GM12878 (cell line): ENCODE measurements around the gene NPAS3. TPM values are rescaled to one million over a fixed set of nuclear protein-coding genes. Genes with fewer than 3 reads are reported as not detected.

Source experiments
- ATAC-seq: fragments of 200-7000 bp; cut with Tn5 transposase; 3 replicates; pipeline ENCODE4 v1.9.1; 2020; ENCODE audit warnings: mild to moderate bottlenecking, moderate library complexity
- BruUV-seq: library from RNA; stranded (reverse); fragments of 400-500 nt; replicated peaks from 2 replicates; lab custom pipeline; 2021; lab: Mats Ljungman, UMichigan
- CTCF ChIA-PET: fragments of 300-600 bp; sonication (Branson Sonifier 250); formaldehyde crosslinking; extraction: SDS; loops from one replicate; lab custom pipeline; 2021; ENCODE audit warnings: inconsistent platforms; lab: Yijun Ruan, JAX
- POLR2A ChIA-PET: fragments of 350-600 bp; formaldehyde crosslinking; extraction: SDS; loops from one replicate; lab custom pipeline; 2021; ENCODE audit warnings: inconsistent platforms; lab: Charles Lee
- RAD21 ChIA-PET: fragments of 300-600 bp; sonication (Branson Sonifier 250); formaldehyde crosslinking; loops from one replicate; lab custom pipeline; 2023; ENCODE audit warnings: antibody characterized with exemption; ENCODE audit not compliant: unreplicated experiment; lab: Charles Lee
- SMC1A ChIA-PET: fragments of 300-600 bp; sonication (Branson Sonifier 250); formaldehyde crosslinking; loops from one replicate; lab custom pipeline; 2023; ENCODE audit not compliant: unreplicated experiment, uncharacterized antibody; lab: Charles Lee
- DNase-seq: peaks from one replicate; pipeline ENCODE4 v3.0.0-alpha.2; 2011; ENCODE audit warnings: low read depth, low spot score
- FAIRE-seq: peaks from 3 replicates; lab custom pipeline; 2011; peaks lifted over from hg19 to GRCh38; lab: Jason Lieb, UNC
- H2AFZ ChIP-seq: 2 replicates; pipeline ENCODE4 v1.6.0; 2011; ENCODE audit warnings: low read depth, low read length, control low read depth; ENCODE audit not compliant: control insufficient read depth
- H3K27ac ChIP-seq: 2 replicates; pipeline ENCODE4 v1.5.1; 2011; ENCODE audit warnings: control low read depth; ENCODE audit not compliant: control insufficient read depth, insufficient read depth
- H3K27me3 ChIP-seq, 2 experiments: replicated peaks in 1 of 2; 2 replicates each; pipeline versions ENCODE4 v1.6.0 to v1.6.1; 2011; ENCODE audit warnings: low read length in 1 of 2; ENCODE audit not compliant: control insufficient read depth in 2 of 2, insufficient read depth in 2 of 2
- H3K36me3 ChIP-seq, 2 experiments: 2 replicates each; pipeline ENCODE4 v1.5.1; 2011; ENCODE audit warnings: low read length in 1 of 2; ENCODE audit not compliant: control insufficient read depth in 2 of 2, insufficient read depth in 2 of 2
- H3K4me1 ChIP-seq: 2 replicates; pipeline ENCODE4 v1.6.1; 2011; ENCODE audit warnings: mild to moderate bottlenecking, low read length, moderate library complexity, mixed read lengths; ENCODE audit not compliant: control insufficient read depth, insufficient read depth
- H3K4me2 ChIP-seq: 2 replicates; pipeline ENCODE4 v1.6.0; 2011; ENCODE audit warnings: control low read depth; ENCODE audit not compliant: control insufficient read depth, insufficient read depth
- H3K4me3 ChIP-seq: fragments of 200-600 bp; sonication (generic); 2 replicates; pipeline ENCODE4 v1.5.1; 2016
- H3K79me2 ChIP-seq: 2 replicates; pipeline ENCODE4 v1.6.0; 2011; ENCODE audit warnings: low read length; ENCODE audit not compliant: control insufficient read depth, insufficient read depth
- H3K9ac ChIP-seq: 2 replicates; pipeline ENCODE4 v1.8.0; 2011; ENCODE audit warnings: low read length, control low read depth, mixed read lengths; ENCODE audit not compliant: control insufficient read depth, insufficient read depth
- H3K9me3 ChIP-seq: replicated peaks from 3 replicates; pipeline ENCODE4 v1.5.1; 2011; ENCODE audit warnings: mild to moderate bottlenecking, low read length; ENCODE audit not compliant: control insufficient read depth, insufficient read depth
- H4K20me1 ChIP-seq: 2 replicates; pipeline ENCODE4 v1.6.0; 2011; ENCODE audit not compliant: control insufficient read depth, insufficient read depth
- BHLHE40 ChIP-seq, 2 experiments: fragments of 450-650 bp in 1 of 2; IDR thresholded peaks; 2 replicates each; pipeline ENCODE4 v1.6.1; 2011 to 2017; ENCODE audit warnings: low read depth in 2 of 2, borderline replicate concordance in 1 of 2, improper control_type of control experiment in 1 of 2, low read length in 1 of 2, mild to moderate bottlenecking in 1 of 2
- WGBS: methylation state at CpG from one replicate; pipeline ENCODE4 v1.1.6; 2016; ENCODE audit warnings: low lambda C conversion rate; ENCODE audit not compliant: insufficient replicate concordance, insufficient coverage; ENCODE audit errors: missing lambda C conversion rate; 5-methylcytosine and 5-hydroxymethylcytosine counted together
- in situ Hi-C: fragments of 300-500 bp; cut with MboI; formaldehyde crosslinking; loops from 9 replicates; pipeline ENCODE4 v1.14.3; 2018; ENCODE audit warnings: mixed read lengths
- intact Hi-C: fragments of 100-400 bp; cut with micrococcal nuclease; formaldehyde crosslinking; loops from one replicate; pipeline ENCODE4 v1.14.2; 2022; ENCODE audit not compliant: unreplicated experiment
- polyA plus RNA-seq, 11 experiments: library from polyadenylated mRNA; depleted of rRNA in 4 of 11; unstranded in 6 of 11; stranded (reverse) in 5 of 11; fragments of >200 nt; fragmentation: Nextera tagmentation in 4 of 11; fragmentation: Illumina TruSeq in 1 of 11; extraction: Ambion mirVana in 4 of 11; extraction: Trizol in 1 of 11; gene quantifications; 1 replicate in 1 of 11; 2 replicates in 10 of 11; pipeline versions ENCODE4 v1.2.1 to v1.2.3, GENCODE V29; 2011 to 2016; ENCODE audit warnings: inconsistent platforms in 2 of 11, missing spikeins in 2 of 11, low read depth in 1 of 11
- total RNA-seq, 4 experiments: library from RNA; depleted of rRNA in 3 of 4; stranded (reverse); fragments of >200 nt in 3 of 4; fragmentation: Illumina TruSeq in 1 of 4; extraction: Trizol in 1 of 4; gene quantifications; 2 replicates each; pipeline versions ENCODE4 v1.2.1 to v1.2.3, GENCODE V29; 2013 to 2021
- TF ChIP-seq, protein P1 (sequence below): fragments of 450-650 bp; IDR thresholded peaks from 2 replicates; pipeline ENCODE4 v1.6.1; 2017; ENCODE audit warnings: mild to moderate bottlenecking, low read depth, inconsistent platforms; ENCODE audit not compliant: poor library complexity, severe bottlenecking

NPAS3 gene
- total and polyA plus RNA-seq, 10 of the 15 experiments (the other 5 are each of a cell fraction or from before 2014, with no cell fraction given) = under 0.01 to 2.7 (median 0.03) TPM; not detected in 6

DNA sequence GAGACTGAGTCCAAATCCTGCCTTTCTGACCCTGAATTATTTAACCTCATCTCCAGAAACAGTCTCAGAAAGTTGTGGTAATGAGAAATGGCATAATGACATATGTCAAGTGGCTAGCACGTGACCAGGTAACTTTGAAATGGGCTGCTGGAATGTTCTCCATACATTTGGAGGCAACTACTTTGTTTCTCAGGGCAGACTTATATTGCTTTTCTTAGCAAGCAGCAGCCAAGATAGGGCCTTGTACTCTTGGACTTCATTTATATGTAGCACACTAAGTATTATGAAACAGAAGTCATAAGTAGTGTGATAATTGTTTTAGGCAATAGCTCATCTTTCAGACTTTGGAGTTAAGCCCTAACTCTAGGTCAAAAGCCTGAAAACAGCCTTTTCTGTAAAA is 494.7 kb downstream of the NPAS3 start:
- no peak for FAIRE-seq
- no peaks in the 10 kb centered on the region for H3K36me3 ChIP-seq
- TF ChIP-seq, protein P1, sequence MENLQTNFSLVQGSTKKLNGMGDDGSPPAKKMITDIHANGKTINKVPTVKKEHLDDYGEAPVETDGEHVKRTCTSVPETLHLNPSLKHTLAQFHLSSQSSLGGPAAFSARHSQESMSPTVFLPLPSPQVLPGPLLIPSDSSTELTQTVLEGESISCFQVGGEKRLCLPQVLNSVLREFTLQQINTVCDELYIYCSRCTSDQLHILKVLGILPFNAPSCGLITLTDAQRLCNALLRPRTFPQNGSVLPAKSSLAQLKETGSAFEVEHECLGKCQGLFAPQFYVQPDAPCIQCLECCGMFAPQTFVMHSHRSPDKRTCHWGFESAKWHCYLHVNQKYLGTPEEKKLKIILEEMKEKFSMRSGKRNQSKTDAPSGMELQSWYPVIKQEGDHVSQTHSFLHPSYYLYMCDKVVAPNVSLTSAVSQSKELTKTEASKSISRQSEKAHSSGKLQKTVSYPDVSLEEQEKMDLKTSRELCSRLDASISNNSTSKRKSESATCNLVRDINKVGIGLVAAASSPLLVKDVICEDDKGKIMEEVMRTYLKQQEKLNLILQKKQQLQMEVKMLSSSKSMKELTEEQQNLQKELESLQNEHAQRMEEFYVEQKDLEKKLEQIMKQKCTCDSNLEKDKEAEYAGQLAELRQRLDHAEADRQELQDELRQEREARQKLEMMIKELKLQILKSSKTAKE = no peak
- TF ChIP-seq BHLHE40 (IDR thresholded peaks at IDR 0.05; ENCODE audit: borderline replicate concordance in 1 of 2, low read depth in 2 of 2, low read length in 1 of 2) = 0 out of 4 replicates have a peak, but pooled peaks of 1 of the 2 experiments have one; percentile 9
- H3K79me2 ChIP-seq = no peaks in the 10 kb centered on the region
- no peak overlapping the region for H3K9ac ChIP-seq
- no peak overlapping the region for H3K27ac ChIP-seq
- 5% methylated on average over 1 of the region's 1 CpG for WGBS
- in situ Hi-C loops (loop anchor here (10.0 kb wide), 1 partner anchor 859 kb away; no protein-coding TSS in a partner anchor), intact Hi-C loops (loop anchor here (5.0 kb wide), 1 partner anchor 856 kb away; no protein-coding TSS in a partner anchor)
- H2AFZ ChIP-seq = no peak overlapping the region
- ChIA-PET SMC1A (interaction anchor here (1.0 to 3.0 kb wide), 4 partner anchors 13 to 360 kb away, joined by 3 to 15 read pairs (median 4); no protein-coding TSS in a partner anchor), RAD21 (no interaction called here), CTCF (interaction anchor here (1.0 to 2.2 kb wide), 4 partner anchors 29 to 859 kb away, joined by 3 to 8 read pairs (median 6); no protein-coding TSS in a partner anchor), POLR2A (no interaction called here)
- H3K27me3 ChIP-seq = no peaks in the 10 kb centered on the region
- no peak for DNase-seq
- no peak overlapping the region for H3K4me2 ChIP-seq
- no peaks in the 10 kb centered on the region for H3K9me3 ChIP-seq
- H3K4me1 ChIP-seq = no peaks in the 10 kb centered on the region
- H4K20me1 ChIP-seq = no peaks in the 10 kb centered on the region
- no TSS peak for BruUV-seq
- H3K4me3 ChIP-seq = no peak overlapping the region
- ATAC-seq = no peak
